HCEC 1CT (cell line): ENCODE results near the gene POP4.
"Not testable (repeated sequence)": the region's sequence is repeated elsewhere in the genome, so short reads cannot be mapped to it uniquely, and the experiment has no call there.

Experiments
- DNase-seq: peaks from one replicate; pipeline ENCODE4 v3.0.0-alpha.2; 2017

The POP4 gene, protein sequence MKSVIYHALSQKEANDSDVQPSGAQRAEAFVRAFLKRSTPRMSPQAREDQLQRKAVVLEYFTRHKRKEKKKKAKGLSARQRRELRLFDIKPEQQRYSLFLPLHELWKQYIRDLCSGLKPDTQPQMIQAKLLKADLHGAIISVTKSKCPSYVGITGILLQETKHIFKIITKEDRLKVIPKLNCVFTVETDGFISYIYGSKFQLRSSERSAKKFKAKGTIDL

DNA sequence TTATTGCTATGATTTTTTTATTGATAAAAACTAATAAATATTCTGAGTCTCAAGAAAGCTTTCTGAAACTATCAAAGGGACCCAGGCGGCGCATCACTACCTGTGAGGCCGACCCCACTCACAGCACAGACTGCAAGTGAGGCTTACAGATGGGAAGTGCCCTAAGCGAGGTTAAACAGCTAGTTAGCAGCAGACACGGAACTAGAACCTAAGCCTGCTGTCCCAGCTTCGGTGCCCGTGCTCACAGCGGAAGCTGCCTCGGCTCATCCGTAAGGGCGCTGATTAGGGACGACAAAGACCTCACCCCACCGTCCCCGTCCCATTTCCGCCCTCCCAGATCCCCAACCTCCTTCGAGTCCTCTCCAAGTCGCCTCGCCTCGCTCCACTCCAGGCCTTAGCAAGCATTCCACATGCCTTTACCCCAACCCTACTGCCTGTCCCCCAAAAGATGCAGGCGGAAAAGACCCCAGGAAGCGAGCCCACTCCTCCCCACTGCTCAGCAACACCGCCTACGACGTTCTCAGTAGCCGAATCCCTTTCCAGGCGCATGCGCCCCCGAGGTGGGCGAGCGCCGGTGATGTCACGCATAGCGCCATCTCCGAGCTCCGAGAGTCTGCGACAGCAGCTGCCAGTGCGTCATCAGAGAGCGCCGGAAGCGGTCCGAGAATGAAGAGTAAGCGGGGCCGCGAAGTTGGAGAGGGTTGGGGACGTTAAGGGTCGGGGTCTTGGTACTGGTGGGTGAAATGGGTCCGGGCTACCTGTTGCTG is at the start of gene POP4:
POP4 (plus strand) TSS at position 631 of the 767 bp plus-strand sequence; CDS start at position 667, 36 bp downstream.
- DNase-seq = peak; percentile 90

DNA sequence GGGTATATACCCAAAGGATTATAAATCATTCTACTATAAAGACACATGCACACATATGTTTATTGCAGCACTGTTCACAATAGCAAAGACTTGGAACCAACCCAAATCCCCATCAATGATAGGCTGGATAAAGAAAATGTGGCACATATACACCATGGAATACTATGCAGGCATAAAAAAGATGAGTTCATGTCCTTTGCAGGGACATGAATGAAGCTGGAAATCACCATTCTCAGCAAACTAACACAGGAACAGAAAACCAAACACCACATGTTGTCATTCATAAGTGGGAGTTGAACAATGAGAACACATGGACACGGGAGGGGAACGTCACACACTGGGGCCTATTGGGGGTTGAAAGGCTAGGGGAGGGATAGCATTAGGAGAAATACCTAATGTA is 47.0 kb upstream of the POP4 start:
- not testable (repeated sequence) for DNase-seq

DNA sequence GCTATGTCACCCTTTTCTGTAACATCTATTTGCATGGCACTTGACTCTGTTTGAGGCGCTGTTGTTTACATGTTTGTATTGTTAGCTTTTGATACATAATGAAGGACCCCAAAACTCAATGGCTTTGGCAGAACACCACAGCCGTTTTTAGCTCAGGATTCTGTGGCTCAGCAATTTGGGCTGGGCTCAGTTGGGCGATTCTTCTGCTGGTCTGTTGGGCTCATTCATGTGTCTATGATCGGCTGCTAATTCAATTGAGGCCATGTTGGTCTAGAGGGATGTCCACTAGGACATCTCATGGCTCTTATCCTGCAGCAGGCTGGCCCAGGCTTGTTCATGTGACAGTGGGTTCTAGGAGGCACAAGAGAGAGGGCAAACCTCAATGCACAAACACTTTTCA is 46.3 kb upstream of the POP4 start:
- no peak for DNase-seq

DNA sequence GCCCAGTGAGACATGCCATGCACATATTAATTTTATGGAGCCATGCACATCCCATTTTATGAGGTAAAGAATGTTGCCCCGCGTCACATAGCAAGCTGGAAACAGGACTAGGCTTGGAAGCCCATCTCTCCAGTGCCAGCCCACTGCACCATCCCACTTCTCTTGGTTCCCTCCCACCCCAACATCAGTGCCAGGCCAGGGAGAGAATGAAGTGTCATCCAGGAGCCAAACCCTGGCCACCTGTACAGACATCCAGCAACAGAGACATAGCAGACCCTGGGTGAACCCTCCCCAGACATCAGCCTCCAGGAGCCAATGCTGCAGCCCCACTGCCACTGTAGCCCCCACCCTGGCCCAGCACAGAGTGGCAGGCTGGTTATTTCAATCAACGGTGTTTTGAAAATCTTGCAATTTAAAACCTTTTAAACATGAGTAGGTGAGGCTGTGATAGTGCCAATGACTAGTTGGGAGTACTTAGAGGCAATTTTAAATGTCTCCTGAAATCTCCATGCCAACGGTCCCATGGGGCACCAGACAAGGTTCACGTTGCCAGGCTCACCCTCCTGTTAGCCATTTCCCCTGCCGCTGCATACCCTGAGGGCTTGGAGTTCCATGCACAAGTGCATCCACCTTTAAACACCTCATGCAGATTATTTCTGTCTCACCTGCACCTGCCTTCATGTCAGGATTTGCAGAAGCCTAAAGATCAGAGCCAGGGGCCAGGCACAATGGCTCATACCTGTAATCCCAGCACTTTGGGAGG is 45.6 kb upstream of the POP4 start:
- no peak for DNase-seq

DNA sequence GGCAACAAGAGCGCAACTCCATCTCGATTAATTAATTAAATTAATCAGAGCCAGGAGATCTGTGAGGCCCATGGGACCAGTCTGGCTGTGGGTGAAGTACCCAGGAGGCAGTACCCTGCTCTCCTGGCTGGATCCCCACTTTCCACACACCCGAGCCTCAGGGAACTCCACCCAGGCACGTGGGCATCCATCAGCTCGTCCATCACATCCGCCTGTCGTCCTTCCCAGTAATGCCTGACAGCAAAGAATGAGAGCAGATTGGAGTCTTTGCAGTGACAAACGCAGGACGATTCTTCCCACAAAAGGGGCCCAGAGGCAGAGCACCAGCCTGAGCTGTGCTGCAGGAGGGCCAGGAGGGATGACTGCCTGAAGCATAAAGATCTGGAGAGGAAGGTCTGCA is 44.5 kb upstream of the POP4 start:
- no peak for DNase-seq

DNA sequence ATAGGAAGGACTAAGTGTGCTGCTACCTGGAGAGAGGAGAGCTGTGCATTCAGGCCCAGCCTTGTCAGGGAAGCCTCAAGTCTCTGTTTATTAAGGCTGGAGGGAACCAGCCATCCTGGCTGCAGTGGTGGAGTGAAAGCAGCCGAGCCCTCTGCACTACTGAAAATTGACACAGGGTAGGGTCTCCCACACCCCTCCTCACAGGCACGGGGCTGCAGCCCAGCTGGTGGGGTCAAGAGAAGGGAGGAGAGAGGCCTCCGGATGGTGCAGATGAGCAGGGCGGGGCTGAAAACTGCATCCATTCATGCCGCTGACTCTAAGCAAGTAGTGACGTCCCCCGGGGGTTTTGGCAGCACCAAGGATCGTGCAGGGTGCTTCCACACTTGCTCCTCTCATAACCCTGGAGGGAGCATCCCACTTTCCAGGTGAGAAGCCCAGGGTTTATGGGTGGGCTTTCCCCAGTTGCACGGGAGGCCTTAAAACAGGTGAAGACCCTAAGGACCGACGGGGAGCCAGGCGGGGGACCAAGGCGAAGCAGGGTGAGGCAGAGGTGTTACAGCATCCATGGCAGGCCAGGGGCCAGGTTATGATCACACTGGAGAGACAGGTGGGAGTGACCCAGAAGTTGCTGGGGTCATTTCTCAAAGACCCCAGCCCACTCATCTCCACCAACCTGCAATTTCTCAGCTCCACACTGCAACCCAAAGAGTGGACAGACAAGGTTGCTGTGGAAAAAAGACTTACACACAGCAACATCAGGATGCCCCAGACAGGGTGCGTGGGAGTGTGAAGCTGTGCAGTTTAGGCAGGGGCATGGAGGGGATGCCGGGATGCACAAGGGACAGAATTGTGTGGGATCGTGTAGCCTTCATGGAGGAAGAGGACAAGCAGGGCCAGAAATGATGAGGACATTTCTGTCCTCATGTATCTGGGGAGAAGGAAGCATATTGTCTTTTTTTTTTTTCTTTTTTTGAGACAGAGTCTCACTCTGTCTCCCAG is 43.5 kb upstream of the POP4 start:
- DNase-seq = no peak

DNA sequence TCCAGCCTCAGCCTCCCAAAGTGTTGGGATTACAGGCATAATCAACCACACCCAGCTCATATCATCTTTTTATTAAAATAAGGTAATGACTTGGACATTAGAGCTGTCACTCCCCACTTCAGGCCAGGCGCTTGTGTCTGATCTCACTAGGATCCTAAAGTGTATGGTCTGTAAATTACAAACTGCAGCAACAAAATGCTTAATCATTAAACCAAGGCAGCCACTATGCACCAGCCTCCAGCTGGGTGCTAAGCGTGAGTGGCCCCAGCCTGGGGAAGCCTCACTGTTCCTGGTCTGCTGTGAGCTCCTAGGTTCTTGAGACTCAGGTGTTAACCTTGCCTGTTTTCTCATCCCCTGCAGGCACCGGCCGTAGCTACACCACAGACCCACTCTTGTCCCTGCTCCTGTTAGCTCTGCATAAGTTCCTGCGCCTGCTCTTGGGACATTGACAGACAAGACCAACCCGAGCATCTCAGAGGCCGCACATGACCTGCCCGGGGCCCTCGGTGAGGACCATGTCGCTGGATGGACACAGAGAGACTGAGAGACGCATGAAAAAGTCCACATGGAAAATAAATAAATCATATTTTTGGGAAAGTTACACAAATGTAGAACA is 42.5 kb upstream of the POP4 start:
- DNase-seq = no peak

DNA sequence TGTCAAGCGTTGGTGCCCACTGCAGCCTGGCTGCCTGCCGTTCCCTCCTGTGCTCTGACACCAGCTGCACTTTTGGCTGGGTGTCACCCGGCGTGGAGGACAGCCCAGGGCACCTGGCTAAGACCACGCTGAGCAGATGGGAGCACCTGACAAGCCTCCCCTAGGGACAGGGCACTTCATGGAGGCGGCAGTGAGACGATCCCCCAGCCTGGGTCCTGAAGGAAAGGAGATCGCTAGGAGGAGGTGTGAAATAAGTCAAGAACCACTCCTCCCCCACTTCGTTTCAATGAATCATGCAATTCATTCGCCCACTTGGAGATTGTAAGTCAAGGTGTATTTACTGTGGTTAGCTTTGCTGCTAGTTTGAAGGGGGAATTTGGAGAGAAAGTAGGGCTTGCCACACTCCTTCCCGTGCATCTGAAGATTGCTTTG is 41.5 kb upstream of the POP4 start:
- DNase-seq = no peak

DNA sequence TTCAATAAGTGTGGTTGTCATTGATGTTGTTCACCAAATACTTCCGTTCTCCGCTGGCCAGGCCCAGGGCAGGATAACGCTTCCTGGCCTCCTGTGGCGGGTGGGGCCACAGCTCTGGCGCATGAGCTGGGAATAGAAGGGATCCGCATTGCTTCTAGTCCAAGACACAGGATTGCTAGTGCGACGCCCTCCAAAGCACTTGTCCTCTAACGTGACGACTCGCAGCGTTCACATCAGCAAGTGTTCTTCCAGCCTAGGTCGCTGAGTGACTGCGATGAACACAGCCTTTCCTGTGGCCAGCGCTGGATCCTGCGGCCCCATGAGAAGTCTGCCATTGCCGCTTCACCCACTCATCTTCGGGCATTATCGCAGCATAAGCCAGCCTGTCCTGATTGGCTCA is 40.9 kb upstream of the POP4 start:
- no peak for DNase-seq

DNA sequence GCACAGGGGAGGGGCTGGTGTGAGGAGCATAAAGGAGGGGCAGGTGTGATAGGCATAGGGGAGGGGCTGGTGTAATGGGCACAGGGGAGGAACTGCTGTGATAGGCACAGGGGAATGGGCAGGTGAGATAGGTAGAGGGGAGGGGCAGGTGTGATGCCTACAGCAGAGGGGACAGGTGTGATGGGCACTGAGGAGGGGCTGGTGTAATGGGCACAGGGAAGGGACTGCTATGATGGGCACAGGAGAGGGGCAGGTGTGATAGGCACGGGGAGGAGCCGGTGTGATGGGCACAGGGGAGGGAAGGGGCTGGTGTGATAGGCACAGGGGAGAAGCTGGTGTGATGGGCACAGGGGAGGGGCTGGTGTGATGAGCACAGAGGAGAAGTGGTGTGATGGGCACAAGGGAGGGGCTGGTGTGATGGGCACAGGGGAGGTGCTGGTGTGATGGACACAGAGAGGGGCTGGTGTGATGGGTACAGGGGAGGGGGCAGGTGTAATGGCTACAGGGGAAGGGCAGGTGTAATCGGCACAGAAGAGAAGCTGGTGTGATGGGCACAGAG is 39.5 kb upstream of the POP4 start:
- DNase-seq = no peak

DNA sequence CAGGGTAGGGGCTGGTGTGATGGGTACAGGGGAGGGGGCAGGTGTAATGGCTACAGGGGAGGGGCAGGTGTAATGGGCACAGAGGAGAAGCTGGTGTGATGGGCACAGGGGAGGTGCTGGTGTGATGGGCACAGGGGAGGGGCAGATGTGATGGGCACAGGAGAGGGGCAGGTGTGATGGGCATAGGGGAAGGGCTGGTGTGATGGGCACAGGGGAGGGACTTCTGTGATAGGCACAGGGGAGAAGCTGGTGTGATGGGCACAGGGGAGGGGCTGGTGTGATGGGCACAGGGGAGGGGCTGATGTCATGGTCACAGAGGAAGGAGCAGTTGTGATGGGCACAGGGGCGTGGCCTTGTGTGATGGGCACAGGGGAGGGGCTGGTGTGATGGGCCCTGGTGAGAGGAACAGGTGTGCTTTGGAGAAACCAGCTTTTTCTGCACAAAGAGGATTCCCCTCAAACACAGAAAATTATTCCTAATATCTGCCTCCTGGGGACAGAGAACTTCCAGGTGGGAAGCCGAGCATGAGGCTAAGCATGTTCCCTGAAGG is 38.6 kb upstream of the POP4 start:
- DNase-seq = no peak

DNA sequence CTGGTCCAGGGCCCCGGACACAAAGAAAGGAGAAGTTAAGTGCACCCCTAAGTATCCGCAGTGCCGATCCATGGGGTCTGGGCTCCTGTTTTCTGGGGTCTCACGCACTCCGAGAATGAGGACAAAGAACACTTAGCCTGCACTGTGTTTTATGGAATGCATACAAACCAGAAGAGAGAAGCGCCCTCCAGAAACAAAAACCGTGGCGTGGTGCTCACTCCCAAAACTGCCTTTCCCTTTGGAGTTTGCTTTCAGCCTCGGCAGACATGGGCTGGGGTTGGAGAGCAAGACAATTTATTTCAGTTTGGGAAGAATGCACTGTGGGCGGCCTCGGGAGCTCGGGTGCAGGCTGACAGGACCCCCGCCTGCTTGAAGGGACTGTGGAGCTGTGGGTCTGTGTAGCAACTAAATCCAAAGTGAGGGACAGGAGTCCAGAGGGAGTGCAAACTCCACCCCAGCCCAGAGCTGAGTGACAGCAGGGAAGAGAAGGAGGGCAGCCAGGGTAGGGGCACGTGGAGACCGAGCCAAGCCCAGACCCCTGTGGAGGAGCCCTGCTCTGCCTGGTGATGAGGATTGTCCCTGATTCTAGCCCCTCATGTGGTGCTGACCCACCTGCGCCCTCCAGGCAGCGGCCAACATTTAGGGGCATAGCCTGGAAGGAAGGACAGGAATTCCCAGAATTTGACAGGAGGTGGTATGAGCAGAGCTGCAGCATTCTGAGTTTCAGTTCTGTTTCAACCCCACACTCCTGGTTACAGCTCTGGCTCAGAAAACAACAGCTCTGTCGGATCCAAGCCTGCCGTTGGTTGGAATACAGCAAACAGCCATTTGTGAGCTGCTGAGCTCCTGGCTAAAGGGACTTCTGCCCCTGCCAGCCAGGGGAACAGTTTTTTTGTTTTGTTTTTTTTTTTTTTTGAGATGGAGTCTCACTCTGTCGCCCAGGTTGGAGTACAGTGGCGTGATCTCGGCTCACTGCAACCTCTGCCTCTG is 37.8 kb upstream of the POP4 start:
- DNase-seq = no peak

DNA sequence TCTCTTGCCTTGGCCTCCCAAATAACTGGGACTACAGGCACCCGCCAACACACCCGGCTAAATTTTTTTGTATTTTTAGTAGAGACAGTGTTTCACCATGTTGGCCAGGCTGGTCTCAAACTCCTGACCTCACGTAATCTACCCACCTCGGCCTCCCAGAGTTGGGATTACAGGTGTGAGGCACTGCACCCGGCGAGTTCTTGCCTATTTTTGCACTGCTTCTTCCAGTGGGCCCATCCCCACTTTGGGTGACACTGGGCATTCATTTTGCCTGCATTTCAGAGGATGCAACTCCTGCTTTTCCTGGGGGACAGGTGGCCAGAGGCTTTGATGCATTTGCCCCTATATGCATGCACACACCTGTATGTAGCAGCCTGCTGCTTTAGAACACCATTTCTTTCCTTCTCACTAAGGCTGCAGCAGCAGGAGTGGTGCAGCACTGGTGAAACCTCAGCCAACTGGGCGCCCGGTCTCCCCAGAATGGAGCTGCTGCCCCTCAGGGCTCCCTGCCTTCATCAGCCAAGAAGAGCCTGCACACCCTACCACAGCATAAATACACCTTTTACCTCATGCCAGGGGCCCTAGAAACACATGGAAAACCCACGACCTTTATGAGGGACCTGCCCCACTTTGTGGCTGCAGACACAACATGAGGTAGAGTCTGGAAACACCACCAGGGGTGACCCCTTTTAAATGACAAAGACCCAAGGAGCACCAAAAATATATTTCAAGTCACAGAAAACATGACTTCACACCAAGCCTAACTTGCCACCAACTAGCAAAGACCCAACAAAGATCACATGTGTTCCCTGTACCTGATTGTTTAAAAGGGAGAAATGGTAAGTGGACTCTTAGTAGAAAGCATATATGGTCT is 36.8 kb upstream of the POP4 start:
- no peak for DNase-seq

DNA sequence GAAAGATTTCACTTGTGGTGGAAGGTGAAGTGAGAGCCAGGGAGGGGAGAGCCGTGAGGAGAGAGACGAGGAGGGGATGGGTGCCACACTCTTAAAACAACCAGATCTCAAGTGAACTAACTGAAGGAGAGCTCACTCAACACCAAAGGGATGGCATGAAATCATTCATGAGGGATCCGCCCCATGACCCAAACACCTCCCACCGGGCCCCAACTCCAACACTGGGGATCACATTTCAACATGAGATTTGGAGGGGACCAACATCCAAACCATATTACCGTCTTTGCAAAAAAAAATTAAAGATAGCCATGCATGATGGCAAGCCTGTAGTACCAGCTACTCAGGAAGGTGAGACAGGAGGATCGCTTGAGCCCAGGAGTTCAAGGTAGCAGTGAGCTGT is 34.9 kb upstream of the POP4 start:
- DNase-seq = no peak

DNA sequence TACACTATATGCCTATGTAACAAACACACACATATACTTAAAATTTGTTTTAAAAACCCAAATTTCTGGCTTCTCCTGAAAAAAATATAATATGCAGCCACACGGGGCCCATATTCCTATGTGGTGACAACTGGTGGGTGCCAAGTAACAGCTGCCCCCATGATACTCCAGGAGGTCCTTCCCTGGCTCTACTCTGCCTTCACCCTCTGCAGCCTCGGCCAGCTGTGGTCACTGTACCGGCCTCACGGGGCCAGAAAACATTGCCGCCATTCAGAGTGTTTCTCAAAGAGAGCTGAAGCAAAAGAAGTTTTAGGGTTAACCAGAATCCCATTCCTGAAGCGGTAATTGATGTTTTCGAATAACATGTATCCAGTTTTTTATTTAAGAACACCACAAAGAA is 32.6 kb upstream of the POP4 start:
- no peak for DNase-seq

DNA sequence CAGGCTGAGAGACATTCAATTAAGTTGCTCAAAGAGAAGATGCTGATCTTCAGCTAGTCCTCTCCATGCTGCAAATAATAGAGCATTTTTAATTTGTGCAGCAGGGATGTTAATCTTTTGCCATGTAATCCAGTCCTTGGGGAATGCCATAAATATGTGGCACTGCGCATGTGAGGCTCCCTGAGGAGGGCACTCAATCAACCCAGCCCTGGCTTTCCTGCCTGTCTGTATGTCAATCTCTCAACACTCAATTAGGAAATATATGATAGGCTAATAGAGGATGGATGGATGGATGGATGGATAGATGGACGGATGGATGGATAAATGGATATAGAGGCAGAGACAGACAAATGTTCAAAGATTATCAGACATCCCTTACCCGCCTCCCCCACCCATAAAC is 31.6 kb upstream of the POP4 start:
- DNase-seq = no peak

DNA sequence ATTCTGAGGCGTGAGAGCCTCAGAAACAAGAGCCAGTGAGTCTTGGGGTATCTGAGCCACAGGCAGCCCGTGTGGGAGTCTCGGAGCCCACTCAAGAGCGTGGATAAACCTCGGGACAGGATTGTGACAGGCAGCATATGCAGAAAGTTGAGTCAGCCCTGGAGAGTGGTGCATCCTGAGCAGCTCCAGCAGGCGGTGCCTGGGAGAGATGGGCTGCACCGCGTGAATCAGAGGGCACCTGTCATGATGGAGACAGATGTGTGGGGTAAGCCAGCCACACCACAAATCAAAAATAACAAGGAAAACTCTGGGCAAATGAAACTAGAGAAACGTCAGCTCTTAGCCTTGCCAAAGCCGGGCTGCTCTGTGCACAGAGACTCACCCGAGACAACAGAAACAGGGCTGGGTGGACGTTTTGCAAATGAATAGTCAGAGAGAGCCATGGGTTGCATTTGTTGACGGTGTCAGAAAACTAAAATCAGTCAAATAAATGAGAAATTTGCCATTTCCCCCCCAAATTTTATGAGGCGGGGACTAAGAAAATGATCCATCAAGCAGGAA is 30.0 kb upstream of the POP4 start:
- peak; percentile 12 for DNase-seq

DNA sequence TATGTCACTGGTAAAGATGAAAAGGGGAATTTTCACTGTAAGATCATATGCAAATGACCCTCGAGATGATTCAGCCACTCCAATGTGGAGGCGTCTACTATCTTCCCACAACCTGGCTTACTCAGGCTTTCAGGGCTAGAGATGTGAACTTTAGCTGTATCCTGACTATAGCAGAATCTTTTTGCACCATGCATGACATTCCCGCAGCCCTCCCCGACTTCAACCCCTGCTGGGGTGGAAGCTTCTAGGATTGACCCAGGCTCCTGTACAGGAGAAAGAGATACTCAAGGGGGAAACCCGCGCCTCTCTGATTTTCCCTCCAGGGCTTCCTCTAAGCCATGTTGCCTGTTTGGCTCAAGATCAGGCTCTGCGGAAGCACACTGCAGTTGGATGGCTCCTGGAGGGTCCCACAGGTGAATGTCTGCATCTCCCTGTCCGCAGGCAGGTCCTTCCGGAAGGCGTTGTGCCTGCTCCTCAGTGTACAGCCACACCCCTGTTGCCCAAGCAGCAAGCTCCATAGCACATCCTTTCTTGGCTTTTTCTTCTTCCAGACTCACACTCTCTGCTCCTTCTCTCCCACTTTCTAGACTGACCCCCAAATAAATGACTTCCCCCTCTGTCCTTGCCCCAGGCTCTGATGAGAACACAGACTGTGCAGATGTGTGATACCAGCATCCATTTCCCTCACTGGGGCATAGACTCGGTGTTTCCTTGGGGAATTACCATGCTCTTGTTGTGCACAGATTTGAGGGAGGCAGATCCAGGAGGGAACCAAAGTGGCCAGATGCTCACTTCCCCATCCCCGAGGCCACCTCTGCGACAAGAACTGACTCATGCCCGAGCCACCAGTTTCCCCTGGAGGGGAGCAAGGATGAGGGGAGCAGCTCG is 29.1 kb upstream of the POP4 start:
- no peak for DNase-seq
